Pericardium fibroblast (primary cell): ENCODE data around the gene MARCKSL1. TPM values are rescaled to one million over a fixed set of nuclear protein-coding genes. Genes with fewer than 3 reads are reported as not detected.

Experiments
- total RNA-seq: library from RNA; depleted of rRNA; stranded (reverse); fragments of >200 nt; gene quantifications from 2 replicates; pipeline ENCODE4 v1.2.3, GENCODE V29; 2015

MARCKSL1 gene, protein sequence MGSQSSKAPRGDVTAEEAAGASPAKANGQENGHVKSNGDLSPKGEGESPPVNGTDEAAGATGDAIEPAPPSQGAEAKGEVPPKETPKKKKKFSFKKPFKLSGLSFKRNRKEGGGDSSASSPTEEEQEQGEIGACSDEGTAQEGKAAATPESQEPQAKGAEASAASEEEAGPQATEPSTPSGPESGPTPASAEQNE
- total RNA-seq, result 169 and 485 TPM in 2 replicates

DNA sequence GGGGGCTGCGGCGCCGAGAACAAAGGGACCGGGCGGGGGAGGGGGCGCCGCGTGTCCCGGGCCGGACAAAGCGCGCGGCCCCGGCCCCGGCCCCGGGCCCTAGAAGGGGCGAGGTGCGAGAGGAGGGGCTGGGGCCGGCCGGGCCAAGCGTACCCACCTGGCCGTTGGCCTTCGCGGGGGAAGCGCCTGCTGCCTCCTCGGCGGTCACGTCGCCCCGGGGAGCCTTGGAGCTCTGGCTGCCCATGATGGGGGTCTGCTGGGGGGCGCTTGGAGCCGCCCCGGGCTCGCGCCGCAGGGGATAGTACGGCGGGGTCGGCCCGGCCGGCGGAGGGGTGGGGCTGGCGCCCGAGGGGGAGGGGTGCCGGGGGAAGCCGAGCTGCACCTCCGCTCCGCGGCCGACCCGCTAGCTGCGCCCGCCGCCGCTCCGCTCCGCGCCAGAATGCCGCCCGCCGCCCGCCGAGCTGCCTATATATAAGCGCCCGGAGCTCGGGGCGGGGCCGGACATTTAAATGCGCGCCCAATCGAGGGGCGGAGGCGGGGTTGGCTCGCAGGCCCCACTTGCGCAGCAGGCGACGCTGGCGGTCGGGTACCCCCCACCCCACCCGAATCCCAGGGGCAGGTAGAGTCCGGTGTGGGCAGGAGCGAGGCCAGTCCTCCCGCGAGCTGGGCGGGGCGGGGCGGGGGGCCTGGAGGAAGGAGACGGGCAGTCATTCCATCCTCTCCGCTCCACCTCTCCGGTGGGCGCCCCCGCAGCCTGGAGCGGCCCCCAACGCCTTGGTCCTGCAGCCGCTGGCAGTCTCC, at the start of gene MARCKSL1:
Gene MARCKSL1 (minus strand): TSS at position 444 of the 801 bp plus-strand sequence. CDS start 200 bp downstream, at position 244.

DNA sequence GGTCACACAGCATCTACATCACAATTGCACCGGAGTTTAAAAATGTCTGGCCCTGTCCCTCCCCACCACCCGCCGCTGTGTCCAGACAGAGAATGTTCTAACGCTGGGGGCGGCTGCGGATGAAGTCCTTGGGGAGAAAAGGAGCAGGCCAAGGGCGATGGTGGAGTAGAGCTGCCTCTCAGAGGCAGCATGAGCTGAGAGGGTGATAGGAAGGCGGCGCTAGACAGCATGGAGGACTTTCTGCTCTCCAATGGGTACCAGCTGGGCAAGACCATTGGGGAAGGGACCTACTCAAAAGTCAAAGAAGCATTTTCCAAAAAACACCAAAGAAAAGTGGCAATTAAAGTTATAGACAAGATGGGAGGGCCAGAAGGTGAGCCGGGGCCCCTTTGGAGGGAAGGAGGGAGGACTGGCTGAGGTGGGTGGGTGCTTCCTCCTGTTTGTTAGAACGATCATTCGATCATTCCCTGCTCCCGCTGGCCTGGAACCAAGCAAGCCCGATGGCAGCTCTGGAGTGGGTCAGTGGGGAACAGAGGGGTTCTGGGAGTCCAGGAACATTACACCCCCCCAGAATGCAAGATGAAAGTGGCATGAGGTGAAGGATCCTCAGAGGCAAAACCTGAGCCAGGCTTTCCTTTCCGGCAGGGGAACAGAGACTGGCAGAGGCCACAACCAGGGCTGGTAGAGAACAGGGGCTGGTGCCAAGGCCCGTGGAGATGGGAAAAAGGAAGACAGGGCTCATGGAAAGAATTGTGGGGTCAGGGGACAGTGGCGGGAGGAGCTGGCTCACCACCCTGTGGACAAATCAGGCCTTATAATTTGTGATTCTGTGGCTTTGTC, 26.7 kb upstream of the MARCKSL1 start, which contains the start of the genes FAM229A and TSSK3:
Gene FAM229A (minus strand): TSS at position 12 of the 840 bp plus-strand sequence. CDS start 394 bp downstream, outside the sequence.
Gene TSSK3 (plus strand): TSS at position 66 of the 840 bp plus-strand sequence. CDS start 163 bp downstream, at position 229.

DNA sequence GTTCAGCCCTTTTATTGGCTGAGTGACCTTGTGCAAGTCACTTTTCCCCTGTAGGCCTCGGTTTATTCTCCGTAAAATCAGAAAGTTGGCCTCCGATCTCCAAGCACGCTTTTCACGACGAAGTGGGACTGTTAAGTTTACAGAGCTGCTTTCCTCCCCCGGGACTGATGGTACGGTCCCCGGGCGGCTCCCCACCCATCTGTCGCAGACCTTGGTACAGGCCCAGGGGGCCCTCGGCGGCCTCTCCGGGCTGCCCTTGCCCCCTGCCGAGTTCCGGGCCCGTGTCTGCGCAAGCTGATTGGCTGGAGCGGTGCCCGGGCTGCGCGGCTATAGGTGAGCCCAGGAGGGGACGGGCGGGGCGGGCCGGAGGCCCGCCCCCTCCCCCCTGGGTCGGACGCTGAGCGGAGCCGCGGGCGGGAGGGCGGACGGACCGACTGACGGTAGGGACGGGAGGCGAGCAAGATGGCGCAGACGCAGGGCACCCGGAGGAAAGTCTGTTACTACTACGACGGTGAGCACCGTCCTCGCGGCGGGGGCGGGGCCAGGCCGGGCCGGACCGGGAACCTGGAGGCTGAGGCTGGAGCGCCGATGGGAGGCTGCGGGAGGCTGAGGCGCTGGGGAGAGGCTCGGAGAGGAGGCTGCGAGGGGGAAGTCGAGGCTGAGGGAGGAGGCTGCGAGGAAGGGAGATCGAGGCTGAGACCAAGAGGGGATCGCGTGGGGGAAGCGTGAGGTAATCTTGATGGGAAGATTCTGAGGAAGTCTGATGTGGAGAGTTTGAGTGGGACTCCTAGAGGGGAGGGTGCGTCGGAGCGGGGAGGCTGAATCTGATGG, 44.1 kb downstream of the MARCKSL1 start, which contains the start of gene HDAC1:
Gene HDAC1 (plus strand): TSS at position 376 of the 831 bp plus-strand sequence. CDS start 87 bp downstream, at position 463.

Other genes starting within 250 kb of the MARCKSL1 start
- 32.6 and 33.3 TPM in 2 replicates for gene KPNA6, start 228.2 kb downstream of the MARCKSL1 start, total RNA-seq
- gene TXLNA, start 156.6 kb downstream of the MARCKSL1 start, total RNA-seq, result 58.0 and 63.5 TPM in 2 replicates
- gene CCDC28B, start 135.6 kb downstream of the MARCKSL1 start, total RNA-seq, result 12.3 and 21.6 TPM in 2 replicates
- gene IQCC, start 130.6 kb downstream of the MARCKSL1 start, total RNA-seq, result 0.12 and 0.94 TPM in 2 replicates
- gene DCDC2B, start 127.1 kb downstream of the MARCKSL1 start, total RNA-seq, result not detected in 2 replicates
- 8.2 and 16.6 TPM in 2 replicates for gene TMEM234, start 113.9 kb downstream of the MARCKSL1 start, total RNA-seq
- 243 and 249 TPM in 2 replicates for gene EIF3I, start 113.8 kb downstream of the MARCKSL1 start, total RNA-seq
- gene FAM167B, start 89.0 kb downstream of the MARCKSL1 start, total RNA-seq, result 0.68 and 6.1 TPM in 2 replicates
- gene LCK, start 85.0 kb downstream of the MARCKSL1 start, total RNA-seq, result not detected in 2 replicates
- 49.2 and 59.0 TPM in 2 replicates for gene HDAC1, start 44.1 kb downstream of the MARCKSL1 start, total RNA-seq
- 4.9 and 7.4 TPM in 2 replicates for gene FAM229A, start 26.3 kb upstream of the MARCKSL1 start, total RNA-seq
- gene TSSK3, start 26.3 kb upstream of the MARCKSL1 start, total RNA-seq, result 0.70 TPM in 1 of 2 replicates, not detected in the other
- 44.1 and 104 TPM in 2 replicates for gene BSDC1, start 58.2 kb upstream of the MARCKSL1 start, total RNA-seq
- gene ZBTB8B, start 128.8 kb upstream of the MARCKSL1 start, total RNA-seq, result not detected in 2 replicates
- 3.1 and 4.9 TPM in 2 replicates for gene ZBTB8A, start 203.2 kb upstream of the MARCKSL1 start, total RNA-seq